NOMO-1 treated with dmso at 0.1 percent for 144 hours (cell line): ENCODE data around the gene KRCC1.
"Not testable (repeated sequence)": the region's sequence is repeated elsewhere in the genome, so short reads cannot be mapped to it uniquely, and the experiment has no call there.

ENCODE experiments used
- DNase-seq: peaks from one replicate; lab custom pipeline; 2025; ENCODE audit not compliant: unreplicated experiment; lab: John Stamatoyannopoulos, UW

The KRCC1 gene

DNA sequence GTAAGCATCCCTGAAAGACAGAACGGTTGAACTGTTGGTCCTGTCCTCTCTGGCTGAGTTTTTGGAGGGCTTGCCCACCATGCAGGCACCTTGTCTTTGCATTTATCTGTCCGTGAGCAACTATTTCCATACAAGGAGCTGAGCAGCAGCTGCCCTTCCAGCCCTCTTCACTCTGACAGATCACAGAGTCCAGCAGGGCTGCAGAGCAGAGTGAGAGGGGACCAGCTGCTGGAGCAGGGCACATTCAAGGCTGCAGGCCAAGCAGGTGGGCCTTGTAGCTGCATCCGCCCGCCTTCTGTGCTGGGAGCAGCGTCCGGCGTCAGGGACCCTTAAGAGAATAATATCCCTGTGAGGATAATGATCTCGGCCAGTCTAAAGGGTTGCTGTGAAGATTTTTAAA is 21.5 kb upstream of the KRCC1 start:
- no peak for DNase-seq

GRCh38 chr2:88074854-88075292 is 19.3 kb upstream of the KRCC1 start:
- DNase-seq = peak; percentile 22

DNA sequence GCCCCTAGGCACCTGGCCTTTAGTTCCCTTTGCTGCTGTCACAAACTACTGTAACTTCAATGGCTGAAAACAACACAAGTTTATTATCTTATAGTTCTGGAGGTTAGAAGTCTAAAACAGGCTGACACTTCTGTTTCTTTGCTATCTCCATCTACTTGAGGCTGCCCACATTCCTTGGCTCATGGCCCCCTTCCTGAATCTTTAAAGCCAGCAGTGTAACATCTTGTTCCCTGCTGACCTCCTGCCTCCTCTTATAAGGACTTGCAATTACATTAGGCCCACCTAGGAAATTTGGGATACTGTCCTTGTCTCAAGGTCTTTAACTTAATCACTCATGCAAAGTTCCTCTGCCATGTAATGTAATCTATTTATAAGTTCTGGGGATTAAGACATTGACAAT is 18.6 kb upstream of the KRCC1 start:
- DNase-seq = no peak

GRCh38 chr2:88071365-88071764 is 15.8 kb upstream of the KRCC1 start:
- no peak for DNase-seq

DNA sequence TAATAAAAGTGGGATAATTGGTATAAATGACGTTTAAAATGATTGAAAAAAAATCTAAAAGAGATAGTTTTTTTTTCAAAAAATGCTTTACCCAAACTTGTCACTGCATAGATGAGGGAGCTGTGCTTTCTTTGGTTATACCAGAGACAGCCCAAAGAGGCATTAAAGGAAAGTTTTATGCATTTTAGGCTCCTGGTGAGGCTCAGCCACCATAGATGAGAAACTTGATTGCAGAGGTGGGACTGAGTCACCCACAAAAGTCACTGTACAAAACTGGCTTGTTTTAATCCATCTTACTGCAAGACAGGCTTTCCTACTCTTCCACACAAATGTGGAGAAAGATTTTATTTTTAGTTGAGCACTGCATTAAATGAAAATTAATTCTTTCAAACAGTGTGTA is 14.5 kb upstream of the KRCC1 start:
- no peak for DNase-seq

DNA sequence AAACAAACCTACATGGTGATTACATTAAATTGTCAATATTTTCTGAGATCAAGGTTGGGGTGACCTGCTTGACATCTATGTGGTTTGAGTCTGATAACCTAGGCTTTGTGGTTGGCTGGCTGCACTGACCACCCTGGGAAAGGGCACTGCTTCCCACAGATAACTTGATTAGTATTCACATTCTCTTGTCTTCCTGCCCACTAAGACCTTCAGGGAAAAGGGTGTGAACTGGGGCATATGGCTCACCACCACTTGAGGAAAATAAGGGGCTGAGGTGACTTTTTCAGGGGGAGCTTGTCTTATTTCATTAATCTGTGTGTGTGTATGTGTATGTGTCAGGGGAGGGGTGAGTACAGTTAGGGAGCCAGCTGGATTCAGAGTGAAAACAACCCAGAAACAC is 13.5 kb upstream of the KRCC1 start:
- no peak for DNase-seq

- DNase-seq = no peak
These were observed 12.5 kb upstream of the KRCC1 start for GRCh38 chr2:88068044-88068443.

- DNase-seq = no peak
These were observed 12.0 kb upstream of the KRCC1 start, which contains the start of gene SMYD1 for GRCh38 chr2:88067598-88067997. TSS of gene SMYD1 (plus strand) at chr2:88067825. CDS start at chr2:88067865, 40 bp downstream.

- no peak for DNase-seq
These were observed 11.6 kb upstream of the KRCC1 start for GRCh38 chr2:88067189-88067588.

DNA sequence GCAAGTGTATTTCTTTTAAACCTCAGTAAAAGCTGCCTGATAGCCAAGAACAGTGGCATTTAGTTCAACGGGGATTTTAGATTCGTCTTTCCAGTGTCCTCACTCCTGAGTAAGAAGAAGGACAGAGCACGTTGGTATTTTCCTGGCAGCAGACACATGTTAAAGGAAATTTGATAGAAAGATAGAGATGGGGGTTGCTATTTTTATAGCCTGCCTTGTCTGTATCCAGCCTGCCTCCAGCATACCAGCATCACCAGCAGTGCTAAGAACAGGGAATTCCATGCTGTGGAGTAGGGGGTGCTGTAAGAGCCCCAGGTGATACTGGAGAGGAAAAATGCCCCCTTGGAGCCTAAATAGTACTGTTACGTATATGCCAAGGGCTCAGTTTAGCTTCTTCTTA is 11.0 kb upstream of the KRCC1 start:
- no peak for DNase-seq

GRCh38 chr2:88061295-88061694 is 5.7 kb upstream of the KRCC1 start:
- no peak for DNase-seq

- DNase-seq = no peak
These were observed 5.3 kb upstream of the KRCC1 start for GRCh38 chr2:88060907-88061275.

DNA sequence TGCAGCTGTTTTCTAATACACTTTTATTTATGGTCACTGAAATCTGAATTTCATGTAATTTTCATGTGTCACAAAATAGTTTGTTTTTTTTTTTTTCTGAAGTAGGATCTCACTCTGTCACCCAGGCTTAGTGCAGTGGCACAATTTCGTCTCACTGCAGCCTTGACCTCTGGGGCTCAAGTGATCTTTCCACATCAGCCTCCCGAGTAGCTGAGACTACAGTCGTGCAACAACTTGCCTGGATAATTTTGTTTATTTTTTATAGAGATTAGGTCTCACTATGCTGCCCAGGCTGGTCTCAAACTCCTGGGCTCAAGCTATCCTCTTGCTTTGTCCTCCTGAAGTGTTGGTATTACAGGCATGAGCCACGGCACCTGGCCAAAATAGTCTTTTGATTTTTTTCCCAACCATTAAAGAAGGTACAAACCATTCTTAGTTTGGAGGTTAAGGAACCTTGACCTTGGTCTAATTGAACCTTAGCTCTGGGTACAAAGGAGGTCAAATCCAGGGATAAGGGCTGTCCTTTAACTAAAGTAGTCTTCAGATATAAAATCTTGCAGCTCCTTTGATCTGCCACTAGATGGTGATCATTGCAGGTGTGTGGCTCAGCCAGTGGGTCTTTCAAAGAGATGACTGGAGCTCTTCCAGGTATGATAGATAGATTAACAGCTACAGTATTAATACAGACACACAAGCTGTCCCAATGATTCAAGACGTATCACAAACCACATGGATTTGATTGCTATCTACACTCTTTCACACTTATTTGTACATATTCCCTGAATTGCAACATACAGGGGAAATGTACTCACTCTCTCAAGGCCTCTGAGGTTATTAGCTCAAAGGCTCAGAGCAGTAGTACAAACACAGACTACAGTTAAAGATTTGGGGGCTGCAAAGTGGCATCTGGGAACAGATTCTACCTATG is 4.7 kb upstream of the KRCC1 start:
- DNase-seq = no peak

- no peak for DNase-seq
These were observed 2.6 kb upstream of the KRCC1 start for GRCh38 chr2:88058191-88058590.

DNA sequence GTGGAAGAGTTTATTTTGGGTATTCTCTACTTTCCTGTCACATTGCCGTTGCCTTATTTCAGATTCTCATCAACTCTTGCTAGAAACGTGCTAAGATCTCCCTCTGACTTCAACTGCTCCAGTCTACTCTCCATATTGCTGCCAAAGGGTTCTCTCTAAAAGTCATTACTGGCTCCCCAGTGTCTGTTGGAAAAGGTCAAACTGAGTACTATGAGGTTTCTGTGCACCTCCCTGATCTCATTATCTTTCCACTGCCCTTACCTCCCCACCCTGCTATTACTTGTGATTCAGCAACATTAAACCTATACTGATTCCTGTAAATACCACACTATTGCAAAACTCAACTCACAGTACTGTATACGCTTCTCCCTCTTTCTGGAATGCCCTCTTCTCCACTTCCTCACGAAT is 1.9 kb upstream of the KRCC1 start:
- DNase-seq = no peak

GRCh38 chr2:88054782-88055370 is 707 bp downstream of the KRCC1 start:
- no peak for DNase-seq

- no peak for DNase-seq
These were observed 1.4 kb downstream of the KRCC1 start for GRCh38 chr2:88053934-88054781.

DNA sequence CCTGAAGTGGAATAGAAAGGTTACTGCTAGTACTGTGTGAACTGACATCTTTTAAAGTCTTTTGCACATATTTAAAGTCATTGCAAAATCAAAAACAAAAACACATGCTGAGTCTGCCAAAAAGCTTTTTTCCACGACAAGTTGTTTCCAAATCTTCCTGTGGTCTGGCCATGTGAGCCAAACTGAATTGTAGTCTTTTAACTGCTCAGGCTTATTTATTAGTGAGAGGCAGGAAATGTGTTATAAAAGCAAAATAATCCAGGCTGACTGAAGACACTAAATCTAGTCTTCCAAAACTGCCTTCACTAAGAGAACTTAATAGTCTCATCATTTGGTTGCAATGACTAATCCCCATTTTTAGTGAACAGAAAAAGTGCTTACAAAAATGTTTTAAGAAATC is 2.3 kb downstream of the KRCC1 start:
- no peak for DNase-seq

- no peak for DNase-seq
These were observed 3.8 kb downstream of the KRCC1 start for GRCh38 chr2:88051792-88052191.

GRCh38 chr2:88049622-88050021 is 6.0 kb downstream of the KRCC1 start:
- no peak for DNase-seq

DNA sequence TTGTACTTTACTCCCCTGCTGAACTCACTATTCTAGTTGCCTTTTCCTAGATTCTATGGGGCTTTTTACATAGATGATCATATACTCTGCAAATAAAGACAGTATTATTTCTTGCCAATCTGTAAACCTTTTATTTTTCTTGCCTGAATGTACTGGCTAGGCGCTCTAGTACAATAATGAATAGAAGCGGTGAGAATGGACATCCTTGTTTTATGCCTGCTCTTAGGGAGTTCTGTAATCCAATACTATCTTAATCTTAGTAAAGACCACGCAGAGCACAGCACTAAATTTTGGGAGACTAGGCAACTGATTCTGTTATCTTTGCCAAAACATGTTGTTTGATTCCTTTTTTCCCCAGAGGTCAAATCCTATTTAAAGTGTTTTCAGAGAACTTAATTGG is 7.0 kb downstream of the KRCC1 start:
- DNase-seq = no peak

- not testable (repeated sequence) for DNase-seq
These were observed 10.0 kb downstream of the KRCC1 start for GRCh38 chr2:88045561-88045960.
